GM19099 (cell line): ENCODE measurements around the gene UBE2M.

Source experiments
- POLR2A ChIP-seq: IDR thresholded peaks from 3 replicates; pipeline ENCODE4 v1.6.1; 2011; ENCODE audit warnings: low read depth; ENCODE audit not compliant: insufficient read length; ENCODE audit errors: extremely low read depth

The UBE2M gene

DNA sequence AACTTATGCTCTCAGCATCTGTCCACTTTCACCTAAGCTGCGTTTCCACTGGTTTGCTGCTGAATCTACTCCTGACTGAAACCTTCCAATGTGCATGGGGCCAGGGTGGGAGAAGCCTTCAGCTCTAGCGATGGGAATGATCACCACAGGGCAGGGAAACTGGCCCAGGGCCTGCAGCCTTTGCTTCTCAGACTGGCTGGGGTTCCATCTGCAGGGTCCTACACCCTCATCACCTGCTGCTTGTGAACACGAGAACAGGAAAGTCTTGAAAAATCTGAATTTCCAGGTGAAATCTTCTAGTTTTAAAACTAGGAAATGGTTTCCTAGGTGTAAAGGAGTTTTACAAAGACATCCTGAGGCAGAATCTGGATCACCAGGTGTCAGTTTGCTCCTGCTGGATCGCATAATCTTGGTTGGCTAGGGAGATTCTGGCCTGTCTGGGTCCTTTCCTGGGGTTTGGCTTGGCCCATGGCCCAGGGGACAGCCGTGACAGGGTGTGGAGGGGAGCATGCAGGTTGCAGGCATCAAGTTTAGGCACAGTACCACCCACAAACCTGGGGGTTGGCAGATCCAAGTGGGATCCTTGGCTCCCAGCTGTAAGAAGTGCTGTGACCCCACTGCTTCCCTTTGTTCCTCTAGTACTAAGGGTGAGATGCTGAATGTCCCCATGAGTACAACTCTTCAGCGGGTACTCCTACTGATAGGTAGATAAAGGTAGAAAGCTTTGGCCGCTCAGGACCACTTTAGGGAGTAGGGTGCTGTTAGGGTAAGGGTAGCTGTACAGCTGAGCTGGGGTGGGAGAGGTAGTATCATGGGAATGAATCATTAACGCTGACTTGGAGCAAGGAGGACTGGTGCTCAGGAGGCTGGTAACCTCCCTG, 1.8 kb upstream of the UBE2M start:
- no peak for TF ChIP-seq POLR2A

- TF ChIP-seq POLR2A, result peak; percentile 80
These were observed 1.0 kb upstream of the UBE2M start for GRCh38 chr19:58559275-58560006.

DNA sequence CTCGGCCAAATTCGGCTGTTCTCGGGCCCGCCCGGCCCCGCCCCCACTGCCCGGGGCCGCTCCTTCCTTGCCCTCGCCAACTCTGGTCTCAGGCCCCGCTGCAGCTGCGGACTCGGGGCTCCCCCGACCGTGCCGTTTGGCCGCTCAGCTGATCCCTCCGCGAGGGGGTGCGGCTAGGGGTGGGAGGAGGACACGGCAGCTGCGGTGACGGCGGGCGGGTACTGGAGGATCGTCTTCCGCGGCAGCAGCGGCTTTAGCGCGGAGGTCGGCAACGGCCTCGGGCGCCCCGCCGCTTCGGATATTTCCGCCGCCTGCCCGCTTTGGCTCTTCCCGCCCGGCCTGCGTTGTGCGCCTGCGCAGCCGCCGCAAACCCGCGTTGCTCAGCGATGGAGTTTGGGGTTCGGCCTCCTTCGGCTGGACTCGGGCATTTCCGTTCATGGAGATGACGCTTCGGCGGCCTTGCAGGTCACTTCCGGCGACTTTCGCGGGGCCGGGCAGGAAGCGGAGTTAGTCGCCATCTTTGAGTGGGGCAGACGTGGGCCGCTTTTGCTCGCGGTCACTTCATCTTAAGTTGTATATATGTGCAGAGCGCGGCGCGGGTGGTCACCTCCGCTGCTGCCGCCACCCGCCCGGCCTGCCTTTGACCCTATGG, 338 bp upstream of the UBE2M start:
- TF ChIP-seq POLR2A, result peak; percentile 70

GRCh38 chr19:58557221-58558065, 968 bp downstream of the UBE2M start:
- TF ChIP-seq POLR2A, result no peak

GRCh38 chr19:58556622-58557220, 1.7 kb downstream of the UBE2M start:
- no peak for TF ChIP-seq POLR2A

DNA sequence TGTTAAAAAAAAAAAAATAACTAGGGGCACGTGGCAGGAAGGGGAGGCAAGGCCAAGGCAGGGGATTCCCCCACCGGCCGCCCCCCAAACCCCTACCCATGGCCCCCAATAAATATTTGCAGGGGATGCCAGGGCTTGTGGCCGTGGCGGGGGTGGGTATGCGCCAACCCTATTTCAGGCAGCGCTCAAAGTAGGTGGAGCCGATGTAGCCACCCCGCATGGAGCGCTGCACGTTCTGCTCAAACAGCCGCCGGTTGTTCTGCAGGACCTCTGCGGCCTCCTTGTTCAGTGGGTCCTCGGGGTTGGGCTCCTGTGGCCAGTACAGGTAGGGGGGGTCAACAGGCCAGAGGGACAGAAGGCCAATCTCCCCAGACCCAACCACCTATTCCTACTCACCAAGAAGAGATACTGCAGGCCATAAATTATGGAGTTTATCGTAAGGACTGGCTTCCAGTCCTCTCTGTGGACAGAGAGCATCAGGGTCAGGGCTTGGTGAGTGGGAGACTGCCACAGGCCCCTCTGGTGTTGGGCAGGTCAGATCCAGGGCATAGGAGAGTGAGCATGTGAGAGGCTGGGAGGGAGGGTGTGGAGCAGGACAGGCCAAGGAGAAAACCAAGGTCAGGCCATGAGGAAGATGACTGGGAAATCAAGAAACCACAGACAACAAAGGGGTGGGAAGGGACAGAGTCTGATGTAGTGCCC, 2.3 kb downstream of the UBE2M start:
- TF ChIP-seq POLR2A, result no peak

- TF ChIP-seq POLR2A, result no peak
These were observed 3.0 kb downstream of the UBE2M start for GRCh38 chr19:58555369-58555885.

GRCh38 chr19:58554494-58555368, 3.7 kb downstream of the UBE2M start, which contains the start of gene CHMP2A:
Gene CHMP2A, minus strand, starts transcription at chr19:58555105. Its CDS starts 893 bp downstream, at chr19:58554212.
- TF ChIP-seq POLR2A, result peak; percentile 85

DNA sequence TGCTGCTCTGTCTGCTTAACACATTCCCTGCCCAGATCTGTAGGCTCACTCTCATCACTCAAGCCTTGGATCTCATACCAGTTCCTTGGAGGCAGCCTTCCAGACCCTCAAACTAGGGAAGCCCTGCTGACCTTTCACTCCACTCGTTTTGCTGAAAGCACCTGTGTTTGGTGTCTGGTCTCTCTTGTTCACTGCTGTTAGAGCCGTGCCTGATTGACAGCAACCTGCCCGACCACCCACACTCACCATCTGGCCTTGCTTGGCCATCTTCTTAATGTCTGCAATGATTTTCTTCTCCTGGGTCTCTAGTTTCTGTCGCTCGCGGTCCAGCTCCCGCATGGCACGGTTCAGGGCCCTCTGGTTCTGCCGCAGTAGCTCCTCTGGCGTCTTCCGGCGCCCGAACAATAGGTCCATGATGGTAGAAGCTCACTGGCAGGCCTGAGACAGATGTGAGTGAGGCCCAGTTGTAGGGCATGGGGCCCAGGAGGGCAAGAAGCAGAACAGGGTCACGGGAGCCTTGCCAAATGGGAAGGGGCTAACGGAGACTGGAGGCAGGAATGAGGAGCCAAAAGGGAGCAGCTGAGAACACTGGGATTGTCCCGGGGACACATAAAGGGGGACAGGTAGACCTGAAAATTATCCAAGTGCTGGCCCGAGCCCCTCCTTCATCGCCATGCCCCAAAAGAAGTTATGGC, 4.5 kb downstream of the UBE2M start:
- no peak for TF ChIP-seq POLR2A

DNA sequence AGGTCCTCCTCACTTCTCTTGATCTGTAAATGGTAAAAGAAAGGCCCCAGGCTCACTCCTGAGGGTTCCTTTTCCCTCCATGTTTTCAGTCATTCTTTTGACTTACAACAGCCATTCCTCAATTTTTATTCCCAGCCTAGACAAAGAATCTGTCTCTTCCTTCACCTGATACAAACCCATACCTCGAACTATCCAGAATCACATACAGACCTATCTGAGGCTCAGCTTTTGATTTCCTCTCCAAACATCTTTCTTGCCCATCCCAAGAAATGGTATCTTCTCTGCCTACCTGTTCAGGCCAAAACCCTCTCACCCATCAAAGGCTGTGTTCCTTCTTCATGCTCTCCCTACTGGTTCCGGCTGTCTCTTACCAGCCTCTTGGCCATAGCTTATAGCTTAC, 5.8 kb downstream of the UBE2M start:
- no peak for TF ChIP-seq POLR2A

DNA sequence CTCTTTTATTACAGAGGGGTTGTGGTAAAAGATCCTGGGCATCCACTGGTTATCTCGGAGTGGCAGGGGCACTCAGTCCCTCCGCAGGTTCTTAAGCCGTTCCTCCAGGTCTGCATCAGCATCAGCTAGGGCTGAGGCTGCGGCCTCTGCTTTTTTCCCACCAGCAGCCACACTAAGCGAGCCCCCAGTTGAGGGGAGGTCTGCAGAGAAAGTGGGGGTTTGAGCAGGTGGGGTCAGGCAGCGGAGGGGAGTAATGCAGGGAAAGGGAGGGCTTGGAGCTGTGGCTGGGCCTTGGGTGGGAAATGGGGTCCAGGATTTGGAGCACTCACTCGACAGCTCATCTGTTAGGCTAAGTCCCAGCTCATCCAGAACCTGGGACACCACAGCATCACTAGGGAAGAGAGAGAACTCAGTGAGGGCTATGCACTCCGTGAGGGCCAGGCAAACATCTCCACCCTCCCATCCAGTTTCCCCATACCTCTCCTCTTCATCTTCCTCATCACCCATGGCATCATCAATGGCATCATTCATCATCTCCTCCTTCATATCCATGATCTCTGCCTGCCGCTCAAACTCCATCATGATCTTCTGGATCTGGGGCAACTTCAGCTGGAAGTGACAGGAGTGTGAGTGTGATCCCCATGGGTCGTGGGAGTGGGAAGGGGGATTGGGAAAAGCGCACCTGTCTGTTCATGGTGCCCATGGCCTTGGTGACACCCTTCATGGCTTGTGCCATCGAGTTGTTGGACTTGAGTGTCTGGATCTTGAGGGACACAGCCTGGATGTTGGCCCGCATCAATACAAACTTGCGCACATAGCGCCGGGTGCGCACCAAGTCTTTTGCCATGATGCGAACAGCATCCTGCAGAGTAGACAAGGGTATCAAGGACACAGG, 6.6 kb downstream of the UBE2M start:
- no peak for TF ChIP-seq POLR2A
